B cell (primary cell): ENCODE data around the gene EIF3M. TPM values are rescaled to one million over a fixed set of nuclear protein-coding genes. Genes with fewer than 3 reads are reported as not detected.

ENCODE experiments used
- ATAC-seq: fragments of 200-7000 bp; cut with Tn5 transposase; one replicate; pipeline ENCODE4 v1.10.0; 2021; ENCODE audit warnings: low read depth, mild to moderate bottlenecking, moderate number of reproducible peaks, moderate library complexity
- CTCF ChIA-PET: fragments of 350-600 bp; sonication (Branson Sonifier 250); formaldehyde crosslinking; loops from one replicate; lab custom pipeline; 2021; ENCODE audit warnings: antibody characterized with exemption, inconsistent platforms; lab: Charles Lee
- POLR2A ChIA-PET: fragments of 350-600 bp; sonication (Branson Sonifier 250); formaldehyde crosslinking; loops from one replicate; lab custom pipeline; 2021; ENCODE audit warnings: antibody characterized with exemption; lab: Charles Lee
- DNase-seq: peaks from one replicate; pipeline ENCODE4 v3.0.0; 2013
- H2AFZ ChIP-seq: 2 replicates; pipeline ENCODE4 v1.6.1; 2012; ENCODE audit warnings: mild to moderate bottlenecking, low read depth, low read length; ENCODE audit not compliant: insufficient read depth, poor library complexity, severe bottlenecking
- H3K27ac ChIP-seq, 2 donors: 1 replicate in 1 of 2; 2 replicates in 1 of 2; pipeline ENCODE4 v1.5.1; 2012 to 2013; ENCODE audit warnings: low read length in 2 of 2, mild to moderate bottlenecking in 2 of 2, moderate library complexity in 1 of 2
- H3K27me3 ChIP-seq, 4 experiments: fragments of 200-600 bp in 1 of 4; sonication (generic) in 1 of 4; replicated peaks in 1 of 4; 1 replicate in 2 of 4; 2 replicates in 2 of 4; pipeline versions ENCODE4 v1.6.1 to v1.7.0; 2013 to 2016; ENCODE audit warnings: low read length in 3 of 4, mild to moderate bottlenecking in 2 of 4, mixed read lengths in 1 of 4, moderate library complexity in 1 of 4; ENCODE audit not compliant: insufficient read depth in 4 of 4, control insufficient read depth in 3 of 4; ENCODE audit errors: control extremely low read depth in 1 of 4
- H3K36me3 ChIP-seq, 2 experiments: replicated peaks in 1 of 2; 1 replicate in 1 of 2; 2 replicates in 1 of 2; pipeline versions ENCODE4 v1.6.1 to v1.7.1; 2013; ENCODE audit warnings: low read length in 1 of 2; ENCODE audit not compliant: insufficient read depth in 2 of 2, control insufficient read depth in 1 of 2; ENCODE audit errors: control extremely low read depth in 1 of 2, extremely low read depth in 1 of 2
- H3K4me1 ChIP-seq, 2 donors: fragments of 200-600 bp in 1 of 2; sonication (generic) in 1 of 2; 1 replicate in 1 of 2; 2 replicates in 1 of 2; pipeline versions ENCODE4 v1.5.1 to v1.6.1; 2013 to 2017; ENCODE audit warnings: low read length in 2 of 2; ENCODE audit not compliant: control insufficient read depth in 2 of 2, insufficient read depth in 2 of 2
- H3K4me2 ChIP-seq: replicated peaks from 2 replicates; pipeline ENCODE3; 2012; ENCODE audit warnings: mild to moderate bottlenecking, low read depth, low read length; ENCODE audit not compliant: poor library complexity, severe bottlenecking
- H3K4me3 ChIP-seq, 5 experiments: fragments of 200-600 bp in 1 of 5; sonication (generic) in 1 of 5; 1 replicate in 3 of 5; 2 replicates in 2 of 5; pipeline versions ENCODE4 v1.5.1 to v1.7.0; 2011 to 2016; ENCODE audit warnings: low read length in 4 of 5, mild to moderate bottlenecking in 4 of 5, low read depth in 2 of 5, control low read depth in 1 of 5, moderate library complexity in 1 of 5; ENCODE audit not compliant: insufficient read depth in 1 of 5; ENCODE audit errors: control extremely low read depth in 1 of 5, extremely low read depth in 1 of 5
- H3K79me2 ChIP-seq: fragments of 200-600 bp; sonication (generic); one replicate; pipeline ENCODE4 v1.6.0; 2016; ENCODE audit warnings: low read length; ENCODE audit not compliant: control insufficient read depth, insufficient read depth
- H3K9ac ChIP-seq: fragments of 200-600 bp; sonication (generic); 2 replicates; pipeline ENCODE4 v1.6.1; 2017; ENCODE audit warnings: mild to moderate bottlenecking, low read length, moderate library complexity
- H3K9me3 ChIP-seq, 3 donors: one replicate each; pipeline versions ENCODE4 v1.6.1 to v1.7.1; 2013; ENCODE audit warnings: low read length in 2 of 3; ENCODE audit not compliant: control insufficient read depth in 2 of 3, insufficient read depth in 1 of 3; ENCODE audit errors: control extremely low read depth in 1 of 3
- H4K20me1 ChIP-seq: 2 replicates; pipeline ENCODE4 v1.6.0; 2012; ENCODE audit warnings: mild to moderate bottlenecking, low read length; ENCODE audit not compliant: insufficient read depth, control insufficient read depth, poor library complexity, severe bottlenecking
- H3K27ac Mint-ChIP-seq: one replicate; pipeline ENCODE4 v1.8.0; 2021; ENCODE audit warnings: mixed read lengths
- H3K27me3 Mint-ChIP-seq: one replicate; pipeline ENCODE4 v1.8.0; 2021; ENCODE audit warnings: mixed read lengths
- H3K4me1 Mint-ChIP-seq: one replicate; pipeline ENCODE4 v1.8.0; 2021; ENCODE audit warnings: mixed read lengths
- H3K4me3 Mint-ChIP-seq: one replicate; pipeline ENCODE4 v1.8.0; 2021; ENCODE audit warnings: mixed read lengths
- H3K9me3 Mint-ChIP-seq: one replicate; pipeline ENCODE4 v1.8.0; 2022; ENCODE audit warnings: mixed read lengths; ENCODE audit not compliant: insufficient read depth
- CTCF ChIP-seq: fragments of 200-600 bp; IDR thresholded peaks from one replicate; pipeline ENCODE4 v1.8.0; 2022; ENCODE audit warnings: antibody characterized with exemption, mild to moderate bottlenecking
- EZH2 ChIP-seq: IDR thresholded peaks from 2 replicates; pipeline ENCODE4 v1.6.1; 2012; ENCODE audit warnings: borderline replicate concordance, low read depth, mild to moderate bottlenecking, moderate library complexity, low read length; ENCODE audit not compliant: insufficient read depth, poor library complexity, severe bottlenecking
- WGBS: methylation state at CpG from one replicate; pipeline ENCODE4 v1.1.5; 2013; ENCODE audit warnings: missing lambda C conversion rate; ENCODE audit not compliant: insufficient coverage; 5-methylcytosine and 5-hydroxymethylcytosine counted together
- intact Hi-C: fragments of 100-400 bp; cut with micrococcal nuclease; formaldehyde crosslinking; loops from one replicate; pipeline ENCODE4 v1.10.0; 2022
- polyA plus RNA-seq: library from polyadenylated mRNA; depleted of rRNA; stranded (reverse); fragments of >200 nt; gene quantifications from 2 replicates; pipeline ENCODE4 v1.2.3, GENCODE V29; 2012
- total RNA-seq, 2 donors: library from RNA; stranded (reverse); fragments of 120-200 nt in 1 of 2; gene quantifications; 1 replicate in 1 of 2; 2 replicates in 1 of 2; pipeline versions ENCODE4 v1.2.3 to v1.2.4, GENCODE V29; 2013 to 2022

EIF3M gene
- total and polyA plus RNA-seq, 2 donors (not counting 1 experiment from before 2014, with no cell fraction given) = 147 to 174 TPM

- no peaks in the 10 kb centered on the region for H3K36me3 ChIP-seq
- H3K4me2 ChIP-seq = no peak overlapping the region
- no peaks in the 10 kb centered on the region for H3K79me2 ChIP-seq
- ATAC-seq (no peak), DNase-seq (no peak)
- Mint-ChIP-seq H3K27me3 (peaks cover 19% of the 10 kb centered on the region), H3K9me3 (no peaks in the 10 kb centered on the region), H3K4me3 (no peak overlapping the region), H3K4me1 (no peaks in the 10 kb centered on the region), H3K27ac (no peak overlapping the region)
- no peak overlapping the region for H3K9ac ChIP-seq
- ChIA-PET CTCF (no interaction called here), POLR2A (no interaction called here)
- no peaks in the 10 kb centered on the region for H3K27me3 ChIP-seq
- no peaks in the 10 kb centered on the region for H3K9me3 ChIP-seq
- H2AFZ ChIP-seq = no peak overlapping the region
- H3K27ac ChIP-seq = no peak overlapping the region
- TF ChIP-seq CTCF = no peak
- TF ChIP-seq EZH2 = no peak
- no peaks in the 10 kb centered on the region for H4K20me1 ChIP-seq
- intact Hi-C loops = no loop called here
- H3K4me3 ChIP-seq = no peak overlapping the region
- H3K4me1 ChIP-seq = no peaks in the 10 kb centered on the region
Observed at GRCh38 chr11:32641361-32641760, 57.7 kb downstream of the EIF3M start.

GRCh38 chr11:32643526-32643925 is 59.9 kb downstream of the EIF3M start:
- H3K79me2 ChIP-seq = no peaks in the 10 kb centered on the region
- ChIA-PET CTCF (interaction anchor here (1.2 kb wide), 1 partner anchor 14 kb away, joined by 5 read pairs; no protein-coding TSS in a partner anchor), POLR2A (no interaction called here)
- H3K27me3 ChIP-seq = peaks cover 0 to 2% (median 0%) of the 10 kb centered on the region in 4 experiments
- H3K27ac ChIP-seq = no peak overlapping the region
- DNase-seq (no peak), ATAC-seq (no peak)
- Mint-ChIP-seq H3K4me3 (no peak overlapping the region), H3K27ac (no peak overlapping the region), H3K27me3 (peaks cover 15% of the 10 kb centered on the region), H3K4me1 (no peaks in the 10 kb centered on the region), H3K9me3 (no peaks in the 10 kb centered on the region)
- H3K36me3 ChIP-seq = no peaks in the 10 kb centered on the region
- WGBS = no CpG with 5 or more reads among the region's 1 CpG
- no peaks in the 10 kb centered on the region for H3K9me3 ChIP-seq
- no peaks in the 10 kb centered on the region for H4K20me1 ChIP-seq
- intact Hi-C loops = no loop called here
- no peak overlapping the region for H2AFZ ChIP-seq
- no peak overlapping the region for H3K4me2 ChIP-seq
- H3K9ac ChIP-seq = no peak overlapping the region
- H3K4me3 ChIP-seq = no peak overlapping the region
- TF ChIP-seq CTCF = no peak
- TF ChIP-seq EZH2 = no peak
- H3K4me1 ChIP-seq = no peaks in the 10 kb centered on the region

Other genes starting within 250 kb of the EIF3M start
- gene WT1, start 148.3 kb upstream of the EIF3M start, total RNA-seq = not detected in 2 replicates
- not detected in 2 replicates for gene WT1, start 148.3 kb upstream of the EIF3M start, polyA plus RNA-seq
- 0.05 TPM in 1 of 2 replicates, not detected in the other for gene CCDC73, start 210.8 kb downstream of the EIF3M start, total RNA-seq
- gene CCDC73, start 210.8 kb downstream of the EIF3M start, polyA plus RNA-seq = not detected in 2 replicates
- gene PRRG4, start 246.1 kb downstream of the EIF3M start, total RNA-seq = 0.07 TPM in 1 of 2 replicates, not detected in the other
- gene PRRG4, start 246.1 kb downstream of the EIF3M start, polyA plus RNA-seq = 0.04 TPM in 1 of 2 replicates, not detected in the other